ENCODE data around the gene FNTB. TPM values are rescaled to one million over a fixed set of nuclear protein-coding genes. Genes with fewer than 3 reads are reported as not detected.

The FNTB gene
- total and polyA plus RNA-seq, 2 of the 13 experiments (the other 11 are each of a cell fraction or from before 2014, with no cell fraction given), result 23.6 to 28.5 TPM

DNA sequence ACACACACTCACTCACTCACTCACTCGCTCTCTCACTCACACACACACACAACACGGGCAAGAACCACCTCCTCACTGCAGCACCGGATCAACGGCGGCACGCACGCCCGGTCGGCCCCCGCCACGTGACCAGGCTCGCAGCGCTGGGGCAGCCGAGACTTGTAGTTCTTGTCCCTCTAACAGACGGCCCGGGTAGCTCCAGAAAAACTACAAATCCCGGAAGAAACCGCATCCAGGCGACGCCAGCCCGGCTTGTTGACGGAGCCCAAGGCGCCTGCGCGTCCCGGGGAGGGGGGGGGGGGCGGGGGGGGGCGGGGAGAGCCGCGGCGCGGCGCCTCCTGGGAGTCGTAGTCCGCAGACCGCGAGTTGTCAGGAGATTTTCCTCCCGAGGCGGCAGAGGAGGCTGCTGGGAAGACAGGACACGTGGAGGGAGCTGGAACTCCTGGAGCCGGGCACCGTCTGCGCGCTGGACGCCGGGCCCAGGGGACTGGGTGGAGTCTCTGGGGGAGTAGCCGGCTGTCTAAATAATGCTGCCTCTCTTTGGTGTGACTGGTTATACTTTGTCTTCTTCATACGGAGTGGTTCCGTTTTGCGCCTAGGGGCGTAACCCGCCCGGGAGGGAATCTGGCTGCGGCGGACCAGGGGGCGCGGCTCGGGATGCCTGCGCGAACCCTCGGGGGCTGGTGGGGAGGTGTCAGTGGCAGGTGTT is 115.9 kb downstream of the FNTB start, which contains the start of gene MAX (continued):
- TF ChIP-seq RAD51 (IDR thresholded peaks at IDR 0.05; ENCODE audit: borderline replicate concordance) (peak; percentile 90), FOXO1 (CRISPR knock-in tag; IDR thresholded peaks at IDR 0.05) (peak; percentile 43; the same call in 1 of the 2 replicates), HIVEP1 (CRISPR knock-in tag; IDR thresholded peaks at IDR 0.05) (no peak), FOSL2 (CRISPR knock-in tag; IDR thresholded peaks at IDR 0.05) (peak; percentile 26; the same call in 1 of the 2 replicates), RORA (CRISPR knock-in tag; IDR thresholded peaks at IDR 0.05) (no peak), PHF20 (CRISPR knock-in tag; IDR thresholded peaks at IDR 0.05) (peak; percentile 51), MXD4 (CRISPR knock-in tag; IDR thresholded peaks at IDR 0.05) (peak; percentile 95; the same call in 1 of the 2 replicates), MEF2D (CRISPR knock-in tag; IDR thresholded peaks at IDR 0.05) (no peak; the same call in 1 of the 2 replicates), SP2 (CRISPR knock-in tag; IDR thresholded peaks at IDR 0.05) (no peak), SALL1 (CRISPR knock-in tag; IDR thresholded peaks at IDR 0.05) (0 out of 2 replicates have a peak, but pooled peaks have one; percentile 19), ZSCAN12 (CRISPR knock-in tag; IDR thresholded peaks at IDR 0.05) (no peak), PLRG1 (conservative IDR thresholded peaks at IDR 0.05) (no peak)
- TF ChIP-seq, protein P1, sequence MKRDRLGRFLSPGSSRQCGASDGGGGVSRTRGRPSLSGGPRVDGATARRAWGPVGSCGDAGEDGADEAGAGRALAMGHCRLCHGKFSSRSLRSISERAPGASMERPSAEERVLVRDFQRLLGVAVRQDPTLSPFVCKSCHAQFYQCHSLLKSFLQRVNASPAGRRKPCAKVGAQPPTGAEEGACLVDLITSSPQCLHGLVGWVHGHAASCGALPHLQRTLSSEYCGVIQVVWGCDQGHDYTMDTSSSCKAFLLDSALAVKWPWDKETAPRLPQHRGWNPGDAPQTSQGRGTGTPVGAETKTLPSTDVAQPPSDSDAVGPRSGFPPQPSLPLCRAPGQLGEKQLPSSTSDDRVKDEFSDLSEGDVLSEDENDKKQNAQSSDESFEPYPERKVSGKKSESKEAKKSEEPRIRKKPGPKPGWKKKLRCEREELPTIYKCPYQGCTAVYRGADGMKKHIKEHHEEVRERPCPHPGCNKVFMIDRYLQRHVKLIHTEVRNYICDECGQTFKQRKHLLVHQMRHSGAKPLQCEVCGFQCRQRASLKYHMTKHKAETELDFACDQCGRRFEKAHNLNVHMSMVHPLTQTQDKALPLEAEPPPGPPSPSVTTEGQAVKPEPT (CRISPR knock-in tag; IDR thresholded peaks at IDR 0.05; ENCODE audit: low read depth), result no peak
- TF ChIP-seq, protein P2, sequence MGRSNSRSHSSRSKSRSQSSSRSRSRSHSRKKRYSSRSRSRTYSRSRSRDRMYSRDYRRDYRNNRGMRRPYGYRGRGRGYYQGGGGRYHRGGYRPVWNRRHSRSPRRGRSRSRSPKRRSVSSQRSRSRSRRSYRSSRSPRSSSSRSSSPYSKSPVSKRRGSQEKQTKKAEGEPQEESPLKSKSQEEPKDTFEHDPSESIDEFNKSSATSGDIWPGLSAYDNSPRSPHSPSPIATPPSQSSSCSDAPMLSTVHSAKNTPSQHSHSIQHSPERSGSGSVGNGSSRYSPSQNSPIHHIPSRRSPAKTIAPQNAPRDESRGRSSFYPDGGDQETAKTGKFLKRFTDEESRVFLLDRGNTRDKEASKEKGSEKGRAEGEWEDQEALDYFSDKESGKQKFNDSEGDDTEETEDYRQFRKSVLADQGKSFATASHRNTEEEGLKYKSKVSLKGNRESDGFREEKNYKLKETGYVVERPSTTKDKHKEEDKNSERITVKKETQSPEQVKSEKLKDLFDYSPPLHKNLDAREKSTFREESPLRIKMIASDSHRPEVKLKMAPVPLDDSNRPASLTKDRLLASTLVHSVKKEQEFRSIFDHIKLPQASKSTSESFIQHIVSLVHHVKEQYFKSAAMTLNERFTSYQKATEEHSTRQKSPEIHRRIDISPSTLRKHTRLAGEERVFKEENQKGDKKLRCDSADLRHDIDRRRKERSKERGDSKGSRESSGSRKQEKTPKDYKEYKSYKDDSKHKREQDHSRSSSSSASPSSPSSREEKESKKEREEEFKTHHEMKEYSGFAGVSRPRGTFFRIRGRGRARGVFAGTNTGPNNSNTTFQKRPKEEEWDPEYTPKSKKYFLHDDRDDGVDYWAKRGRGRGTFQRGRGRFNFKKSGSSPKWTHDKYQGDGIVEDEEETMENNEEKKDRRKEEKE (IDR thresholded peaks at IDR 0.05), result no peak
- TF ChIP-seq, protein P3, sequence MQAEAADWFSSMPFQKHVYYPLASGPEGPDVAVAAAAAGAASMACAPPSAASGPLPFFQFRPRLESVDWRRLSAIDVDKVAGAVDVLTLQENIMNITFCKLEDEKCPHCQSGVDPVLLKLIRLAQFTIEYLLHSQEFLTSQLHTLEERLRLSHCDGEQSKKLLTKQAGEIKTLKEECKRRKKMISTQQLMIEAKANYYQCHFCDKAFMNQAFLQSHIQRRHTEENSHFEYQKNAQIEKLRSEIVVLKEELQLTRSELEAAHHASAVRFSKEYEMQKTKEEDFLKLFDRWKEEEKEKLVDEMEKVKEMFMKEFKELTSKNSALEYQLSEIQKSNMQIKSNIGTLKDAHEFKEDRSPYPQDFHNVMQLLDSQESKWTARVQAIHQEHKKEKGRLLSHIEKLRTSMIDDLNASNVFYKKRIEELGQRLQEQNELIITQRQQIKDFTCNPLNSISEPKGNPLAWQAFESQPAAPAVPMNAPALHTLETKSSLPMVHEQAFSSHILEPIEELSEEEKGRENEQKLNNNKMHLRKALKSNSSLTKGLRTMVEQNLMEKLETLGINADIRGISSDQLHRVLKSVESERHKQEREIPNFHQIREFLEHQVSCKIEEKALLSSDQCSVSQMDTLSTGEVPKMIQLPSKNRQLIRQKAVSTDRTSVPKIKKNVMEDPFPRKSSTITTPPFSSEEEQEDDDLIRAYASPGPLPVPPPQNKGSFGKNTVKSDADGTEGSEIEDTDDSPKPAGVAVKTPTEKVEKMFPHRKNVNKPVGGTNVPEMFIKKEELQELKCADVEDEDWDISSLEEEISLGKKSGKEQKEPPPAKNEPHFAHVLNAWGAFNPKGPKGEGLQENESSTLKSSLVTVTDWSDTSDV (CRISPR knock-in tag; IDR thresholded peaks at IDR 0.05), result no peak
- TF ChIP-seq, protein P4, sequence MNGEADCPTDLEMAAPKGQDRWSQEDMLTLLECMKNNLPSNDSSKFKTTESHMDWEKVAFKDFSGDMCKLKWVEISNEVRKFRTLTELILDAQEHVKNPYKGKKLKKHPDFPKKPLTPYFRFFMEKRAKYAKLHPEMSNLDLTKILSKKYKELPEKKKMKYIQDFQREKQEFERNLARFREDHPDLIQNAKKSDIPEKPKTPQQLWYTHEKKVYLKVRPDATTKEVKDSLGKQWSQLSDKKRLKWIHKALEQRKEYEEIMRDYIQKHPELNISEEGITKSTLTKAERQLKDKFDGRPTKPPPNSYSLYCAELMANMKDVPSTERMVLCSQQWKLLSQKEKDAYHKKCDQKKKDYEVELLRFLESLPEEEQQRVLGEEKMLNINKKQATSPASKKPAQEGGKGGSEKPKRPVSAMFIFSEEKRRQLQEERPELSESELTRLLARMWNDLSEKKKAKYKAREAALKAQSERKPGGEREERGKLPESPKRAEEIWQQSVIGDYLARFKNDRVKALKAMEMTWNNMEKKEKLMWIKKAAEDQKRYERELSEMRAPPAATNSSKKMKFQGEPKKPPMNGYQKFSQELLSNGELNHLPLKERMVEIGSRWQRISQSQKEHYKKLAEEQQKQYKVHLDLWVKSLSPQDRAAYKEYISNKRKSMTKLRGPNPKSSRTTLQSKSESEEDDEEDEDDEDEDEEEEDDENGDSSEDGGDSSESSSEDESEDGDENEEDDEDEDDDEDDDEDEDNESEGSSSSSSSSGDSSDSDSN (CRISPR knock-in tag; IDR thresholded peaks at IDR 0.05), result no peak; the same call in 1 of the 2 replicates
- TF ChIP-seq, protein P5, sequence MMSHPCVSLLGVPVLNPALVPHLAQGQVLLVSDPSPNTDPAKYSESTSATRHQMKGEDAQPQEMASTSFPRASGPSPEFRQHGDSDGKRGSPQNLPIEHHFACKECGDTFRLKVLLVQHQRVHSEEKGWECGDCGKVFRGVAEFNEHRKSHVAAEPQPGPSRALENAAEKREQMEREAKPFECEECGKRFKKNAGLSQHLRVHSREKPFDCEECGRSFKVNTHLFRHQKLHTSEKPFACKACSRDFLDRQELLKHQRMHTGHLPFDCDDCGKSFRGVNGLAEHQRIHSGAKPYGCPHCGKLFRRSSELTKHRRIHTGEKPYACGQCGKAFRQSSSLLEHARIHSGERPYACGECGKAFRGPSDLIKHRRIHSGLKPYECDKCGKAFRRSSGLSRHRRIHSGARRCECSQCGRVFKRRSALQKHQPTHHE (CRISPR knock-in tag; IDR thresholded peaks at IDR 0.05; ENCODE audit: borderline replicate concordance), result no peak
